Measurements from ENCODE around the gene GAPDHS. TPM values are rescaled to one million over a fixed set of nuclear protein-coding genes. Genes with fewer than 3 reads are reported as not detected.

GAPDHS gene
- total and polyA plus RNA-seq, 11 donors: not detected

- no peak for ATAC-seq
- DNase-seq: peak in 1 of 5 donors; percentile 3
- Histone ChIP-seq H3K36me3 (no peaks in the 10 kb centered on the region), H3K4me1 (peaks cover 0 to 15% (median 8%) of the 10 kb centered on the region in 12 donors), H3K4me3 (no peak overlapping the region), H3K27me3 (peaks cover 0 to 34% (median 13%) of the 10 kb centered on the region in 9 donors), H3K9me3 (no peaks in the 10 kb centered on the region), H3K27ac (no peak overlapping the region)
- WGBS, 4 donors: 75 to 81% (median 78%) methylated on average over 11 of the region's 11 CpGs
- intact Hi-C loops (cut with DNase I): no loop called here
- TF ChIP-seq CTCF (IDR thresholded peaks at IDR 0.05) (no peak), POLR2A (IDR thresholded peaks at IDR 0.05) (no peak)
These were observed 25.7 kb upstream of the GAPDHS start for GRCh38 chr19:35507561-35507960.

- WGBS, 4 donors: 83 to 91% (median 87%) methylated on average over 3 of the region's 3 CpGs
- TF ChIP-seq POLR2A (IDR thresholded peaks at IDR 0.05) (no peak), CTCF (IDR thresholded peaks at IDR 0.05) (no peak)
- ATAC-seq: no peak
- Histone ChIP-seq H3K36me3 (no peaks in the 10 kb centered on the region), H3K27ac (no peak overlapping the region), H3K27me3 (peaks cover 0 to 34% (median 13%) of the 10 kb centered on the region in 9 donors), H3K4me1 (peaks cover 0 to 15% (median 8%) of the 10 kb centered on the region in 12 donors), H3K4me3 (no peak overlapping the region), H3K9me3 (no peaks in the 10 kb centered on the region)
- intact Hi-C loops (cut with DNase I): no loop called here
- peak in 1 of 5 donors; percentile 2 for DNase-seq
These were observed 25.1 kb upstream of the GAPDHS start for GRCh38 chr19:35508129-35508528.

- DNase-seq (no peak), ATAC-seq (no peak)
- Histone ChIP-seq H3K9me3 (no peaks in the 10 kb centered on the region), H3K27me3 (peaks cover 0 to 42% (median 22%) of the 10 kb centered on the region in 9 donors), H3K27ac (no peak overlapping the region), H3K4me1 (peaks cover 0 to 19% (median 8%) of the 10 kb centered on the region in 12 donors), H3K36me3 (no peaks in the 10 kb centered on the region), H3K4me3 (peak overlapping the region in 5 of 12 donors; percentile 46 to 57 (median 51))
- WGBS, 4 donors: 28 to 50% (median 32%) methylated on average over 12 of the region's 12 CpGs
- TF ChIP-seq CTCF (IDR thresholded peaks at IDR 0.05) (no peak), POLR2A (IDR thresholded peaks at IDR 0.05) (no peak)
- intact Hi-C loops (cut with DNase I): no loop called here
These were observed 24.1 kb upstream of the GAPDHS start for GRCh38 chr19:35509018-35509652.

GRCh38 chr19:35509861-35510625 lies 23.2 kb upstream of the GAPDHS start:
- H3K27me3 ChIP-seq: peaks cover 0 to 44% (median 27%) of the 10 kb centered on the region in 9 donors
- intact Hi-C loops (cut with DNase I): loop anchor here in 1 of 10 donors (5.0 kb wide), 1 partner anchor 82 kb away; no protein-coding TSS in a partner anchor
- H3K9me3 ChIP-seq: no peaks in the 10 kb centered on the region
- no peaks in the 10 kb centered on the region for H3K36me3 ChIP-seq
- H3K4me3 ChIP-seq: peak overlapping the region in 11 of 12 donors; percentile 21 to 57 (median 46)
- TF ChIP-seq CTCF (IDR thresholded peaks at IDR 0.05): peak; percentile 84 to 97 (median 91)
- no peak for TF ChIP-seq POLR2A (IDR thresholded peaks at IDR 0.05)
- no peak overlapping the region for H3K27ac ChIP-seq
- ATAC-seq: peak; percentile 80 to 91 (median 84)
- DNase-seq: peak; percentile 63 to 86 (median 74)
- peaks cover 0 to 21% (median 9%) of the 10 kb centered on the region in 12 donors for H3K4me1 ChIP-seq
- WGBS, 4 donors: 0 to 2% (median 1%) methylated on average over 29 to 39 of the region's 39 CpGs
